Measurements from ENCODE around the gene MBTPS2.
"Not testable (repeated sequence)": the region's sequence is repeated elsewhere in the genome, so short reads cannot be mapped to it uniquely, and the experiment has no call there.

Gene MBTPS2

DNA sequence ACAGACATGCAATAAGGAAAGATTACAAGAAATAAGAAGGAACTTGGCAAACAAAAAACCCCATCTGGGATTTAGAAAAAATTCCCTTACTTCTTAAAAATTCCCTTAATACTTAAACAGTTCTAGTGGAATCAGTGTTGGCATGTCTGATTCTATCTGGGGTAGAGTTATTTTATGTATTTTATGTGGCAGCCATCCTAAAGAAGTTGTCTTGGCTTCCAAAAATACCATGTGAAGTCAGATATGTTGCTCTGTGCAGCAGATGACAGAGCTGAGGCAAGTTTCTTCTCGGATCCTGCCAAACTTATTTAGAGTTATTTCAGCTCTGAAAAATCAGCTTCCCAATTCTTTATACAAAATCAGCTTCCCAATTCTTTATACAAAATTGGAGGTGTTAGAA lies 31.1 kb downstream of the MBTPS2 start:
- H3K27me3 ChIP-seq (ENCODE audit: insufficient read depth, low read depth): no peaks in the 10 kb centered on the region
- no peak overlapping the region for H2AFZ ChIP-seq (ENCODE audit: low read depth)
- H3K36me3 ChIP-seq (ENCODE audit: insufficient read depth): no peaks in the 10 kb centered on the region
- H3K9ac ChIP-seq: no peak overlapping the region
- TF ChIP-seq, protein P1, sequence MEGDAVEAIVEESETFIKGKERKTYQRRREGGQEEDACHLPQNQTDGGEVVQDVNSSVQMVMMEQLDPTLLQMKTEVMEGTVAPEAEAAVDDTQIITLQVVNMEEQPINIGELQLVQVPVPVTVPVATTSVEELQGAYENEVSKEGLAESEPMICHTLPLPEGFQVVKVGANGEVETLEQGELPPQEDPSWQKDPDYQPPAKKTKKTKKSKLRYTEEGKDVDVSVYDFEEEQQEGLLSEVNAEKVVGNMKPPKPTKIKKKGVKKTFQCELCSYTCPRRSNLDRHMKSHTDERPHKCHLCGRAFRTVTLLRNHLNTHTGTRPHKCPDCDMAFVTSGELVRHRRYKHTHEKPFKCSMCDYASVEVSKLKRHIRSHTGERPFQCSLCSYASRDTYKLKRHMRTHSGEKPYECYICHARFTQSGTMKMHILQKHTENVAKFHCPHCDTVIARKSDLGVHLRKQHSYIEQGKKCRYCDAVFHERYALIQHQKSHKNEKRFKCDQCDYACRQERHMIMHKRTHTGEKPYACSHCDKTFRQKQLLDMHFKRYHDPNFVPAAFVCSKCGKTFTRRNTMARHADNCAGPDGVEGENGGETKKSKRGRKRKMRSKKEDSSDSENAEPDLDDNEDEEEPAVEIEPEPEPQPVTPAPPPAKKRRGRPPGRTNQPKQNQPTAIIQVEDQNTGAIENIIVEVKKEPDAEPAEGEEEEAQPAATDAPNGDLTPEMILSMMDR (conservative IDR thresholded peaks at IDR 0.05; ENCODE audit: low read depth, low read length): no peak
- H3K27ac ChIP-seq: no peak overlapping the region
- no peak overlapping the region for H3K4me2 ChIP-seq
- no peaks in the 10 kb centered on the region for H4K20me1 ChIP-seq (ENCODE audit: insufficient read depth)
- no peaks in the 10 kb centered on the region for H3K79me2 ChIP-seq (ENCODE audit: insufficient read depth, low read depth)
- no peaks in the 10 kb centered on the region for H3K4me1 ChIP-seq (ENCODE audit: low read depth, poor library complexity, severe bottlenecking)
- H3K4me3 ChIP-seq (IDR thresholded peaks at IDR 0.05; ENCODE audit: insufficient read depth, low read depth, low read length): no peak overlapping the region

DNA sequence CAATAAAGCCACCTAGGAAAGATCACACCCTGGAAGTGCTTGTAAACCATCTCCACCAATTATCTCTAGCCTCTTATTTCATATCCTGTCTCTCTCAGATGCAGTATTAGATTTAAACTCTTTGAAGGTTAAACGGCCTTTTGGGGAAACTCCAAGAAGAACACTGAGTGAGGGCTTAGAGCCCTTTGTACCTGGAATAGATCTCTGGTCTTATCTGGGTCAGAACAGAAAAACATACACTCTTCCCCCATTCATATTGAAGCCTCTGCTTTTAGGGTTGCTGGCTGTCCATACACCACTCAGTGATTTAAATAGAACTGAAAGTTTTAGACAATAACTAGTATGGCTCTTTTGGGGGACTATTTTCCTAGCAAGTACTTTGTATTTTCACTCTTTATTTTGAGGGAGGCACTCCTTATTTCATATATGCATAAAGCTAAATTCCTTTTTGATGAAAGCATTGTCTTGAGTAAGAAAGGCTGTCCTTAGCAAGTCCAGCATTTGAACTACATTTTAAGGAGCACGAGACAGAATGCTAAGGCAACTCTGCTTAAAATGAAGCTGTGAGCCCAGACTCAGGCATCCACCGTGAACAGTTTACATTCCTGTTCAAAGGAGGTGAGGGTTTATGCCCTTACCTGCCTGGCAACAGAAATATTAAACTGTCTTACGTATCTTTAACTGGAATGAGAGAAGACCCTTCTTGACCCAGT lies 33.8 kb downstream of the MBTPS2 start:
- Histone ChIP-seq H4K20me1 (ENCODE audit: insufficient read depth) (no peaks in the 10 kb centered on the region), H3K27ac (no peak overlapping the region)

DNA sequence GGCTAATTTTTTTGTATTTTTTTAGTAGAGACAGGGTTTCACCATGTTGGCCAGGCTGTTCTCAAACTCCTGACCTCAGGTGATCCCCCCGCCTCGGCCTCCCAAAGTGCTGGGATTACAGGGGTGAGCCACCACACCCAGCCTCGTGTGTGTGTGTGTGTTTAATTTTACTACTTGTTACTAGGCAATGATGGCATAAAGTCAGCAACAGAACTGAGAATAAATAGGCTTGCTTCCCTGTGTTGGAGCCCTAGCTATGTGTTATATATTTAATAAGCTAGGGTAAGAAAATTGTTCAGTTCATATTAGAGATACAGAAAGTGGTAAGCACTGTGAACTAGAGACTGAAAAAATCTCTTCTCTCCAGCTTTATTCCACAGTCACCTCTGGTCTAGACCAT lies 34.8 kb downstream of the MBTPS2 start:
- not testable (repeated sequence) for H3K9ac ChIP-seq; H4K20me1 ChIP-seq (ENCODE audit: insufficient read depth); H3K4me1 ChIP-seq (ENCODE audit: low read depth, poor library complexity, severe bottlenecking); H3K4me2 ChIP-seq; H3K4me3 ChIP-seq (IDR thresholded peaks at IDR 0.05; ENCODE audit: insufficient read depth, low read depth, low read length); H3K27me3 ChIP-seq (ENCODE audit: insufficient read depth, low read depth); H3K27ac ChIP-seq; H2AFZ ChIP-seq (ENCODE audit: low read depth); H3K36me3 ChIP-seq (ENCODE audit: insufficient read depth); H3K79me2 ChIP-seq (ENCODE audit: insufficient read depth, low read depth)

More for the DNA sequence above, 33.8 kb downstream of the MBTPS2 start:
- H3K36me3 ChIP-seq (ENCODE audit: insufficient read depth): no peaks in the 10 kb centered on the region
- H3K79me2 ChIP-seq (ENCODE audit: insufficient read depth, low read depth): no peaks in the 10 kb centered on the region
- H3K4me1 ChIP-seq (ENCODE audit: low read depth, poor library complexity, severe bottlenecking): no peaks in the 10 kb centered on the region
- no peaks in the 10 kb centered on the region for H3K27me3 ChIP-seq (ENCODE audit: insufficient read depth, low read depth)
- TF ChIP-seq, protein P1 (conservative IDR thresholded peaks at IDR 0.05; ENCODE audit: low read depth, low read length): no peak
- no peak overlapping the region for H2AFZ ChIP-seq (ENCODE audit: low read depth)
- H3K4me2 ChIP-seq: no peak overlapping the region
- no peak overlapping the region for H3K9ac ChIP-seq
- H3K4me3 ChIP-seq (IDR thresholded peaks at IDR 0.05; ENCODE audit: insufficient read depth, low read depth, low read length): no peak overlapping the region

DNA sequence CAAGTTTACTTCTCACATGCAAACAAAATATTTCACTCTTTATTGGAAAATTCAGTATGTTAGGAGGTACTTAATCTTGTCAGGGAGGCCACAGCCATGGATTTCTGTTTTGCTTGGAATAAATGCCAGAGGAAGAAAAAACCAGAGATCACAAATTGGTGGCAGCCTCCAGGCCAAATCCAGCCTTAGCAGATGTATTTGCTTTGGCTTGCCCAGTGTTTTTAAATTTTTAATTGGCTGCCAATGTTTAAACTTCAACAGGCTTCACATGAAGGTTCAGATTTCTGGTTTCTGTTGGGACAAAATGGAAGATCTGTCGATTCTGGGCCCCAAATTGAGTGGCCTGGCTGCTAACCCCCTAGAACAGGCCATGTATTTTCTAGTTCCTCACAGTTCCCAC lies 35.6 kb downstream of the MBTPS2 start:
- Histone ChIP-seq H3K27ac (no peak overlapping the region), H3K27me3 (ENCODE audit: insufficient read depth, low read depth) (no peaks in the 10 kb centered on the region)

More for the DNA sequence above, 35.6 kb downstream of the MBTPS2 start:
- H3K4me1 ChIP-seq (ENCODE audit: low read depth, poor library complexity, severe bottlenecking): no peaks in the 10 kb centered on the region
- no peak overlapping the region for H2AFZ ChIP-seq (ENCODE audit: low read depth)
- H3K4me3 ChIP-seq (IDR thresholded peaks at IDR 0.05; ENCODE audit: insufficient read depth, low read depth, low read length): no peak overlapping the region
- H3K9ac ChIP-seq: no peak overlapping the region
- no peaks in the 10 kb centered on the region for H3K36me3 ChIP-seq (ENCODE audit: insufficient read depth)
- TF ChIP-seq, protein P1 (conservative IDR thresholded peaks at IDR 0.05; ENCODE audit: low read depth, low read length): no peak
- H3K4me2 ChIP-seq: no peak overlapping the region
- no peaks in the 10 kb centered on the region for H4K20me1 ChIP-seq (ENCODE audit: insufficient read depth)
- H3K79me2 ChIP-seq (ENCODE audit: insufficient read depth, low read depth): no peaks in the 10 kb centered on the region

Measured in KMS-11 (cell line).